HG02678 (cell line): ENCODE measurements around the gene C1orf116.

Source experiments
- ATAC-seq: cut with Tn5 transposase; IDR thresholded peaks from one replicate; pipeline ENCODE4 v1.9.1; 2021; ENCODE audit warnings: mild to moderate bottlenecking, moderate library complexity; ENCODE audit not compliant: unreplicated experiment

The C1orf116 gene

GRCh38 chr1:207032528-207033017, at the start of gene C1orf116:
Gene C1orf116 (minus strand): TSS chr1:207032756. CDS start chr1:207027598, 5,158 bp downstream.
- ATAC-seq = no peak

DNA sequence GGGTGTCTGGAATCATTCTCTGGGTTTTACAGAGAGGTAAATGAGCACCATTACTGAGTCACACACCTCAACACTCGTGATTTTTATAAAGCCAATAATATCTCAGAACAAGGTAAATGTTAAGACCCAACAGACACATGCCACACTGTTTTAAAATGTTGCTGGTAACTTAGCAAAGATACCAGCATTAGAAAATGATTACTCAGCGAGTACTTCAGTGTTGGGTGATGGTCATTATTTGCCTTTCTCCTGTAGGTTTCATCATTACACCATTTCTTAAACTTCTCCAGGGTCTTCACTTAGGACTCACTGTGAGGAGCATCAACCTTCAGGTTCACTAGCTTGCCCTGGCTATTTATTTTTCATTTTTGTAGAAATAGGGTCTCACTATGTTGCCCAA, 49.2 kb upstream of the C1orf116 start:
- ATAC-seq = no peak

- no peak for ATAC-seq
Measured at GRCh38 chr1:207081088-207081487, 48.5 kb upstream of the C1orf116 start.

DNA sequence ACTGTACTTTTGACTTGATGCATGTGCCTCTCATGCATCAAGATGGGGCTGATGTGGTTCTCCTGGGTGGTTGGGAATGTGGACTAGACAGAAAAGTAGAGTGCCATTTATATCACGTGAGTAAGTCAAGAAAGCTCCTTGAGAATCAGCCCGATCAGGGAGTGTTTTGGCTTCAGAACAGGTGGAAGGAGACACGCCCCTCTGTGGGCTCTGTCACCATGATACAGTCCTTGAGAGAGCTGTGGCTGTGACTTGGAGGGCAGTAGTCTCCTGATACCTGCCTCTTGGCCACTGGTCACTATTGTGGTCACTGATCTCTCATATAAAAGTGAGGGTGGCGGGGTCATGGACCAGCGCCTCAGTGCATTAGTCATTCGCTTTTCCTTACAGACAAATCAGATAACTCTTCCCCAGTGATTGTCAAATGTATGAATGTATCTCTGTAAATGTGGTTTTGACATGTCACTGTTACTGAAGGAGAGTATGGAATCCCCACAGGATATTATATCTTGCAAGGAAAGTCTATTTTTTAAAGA, 47.2 kb upstream of the C1orf116 start:
- no peak for ATAC-seq

DNA sequence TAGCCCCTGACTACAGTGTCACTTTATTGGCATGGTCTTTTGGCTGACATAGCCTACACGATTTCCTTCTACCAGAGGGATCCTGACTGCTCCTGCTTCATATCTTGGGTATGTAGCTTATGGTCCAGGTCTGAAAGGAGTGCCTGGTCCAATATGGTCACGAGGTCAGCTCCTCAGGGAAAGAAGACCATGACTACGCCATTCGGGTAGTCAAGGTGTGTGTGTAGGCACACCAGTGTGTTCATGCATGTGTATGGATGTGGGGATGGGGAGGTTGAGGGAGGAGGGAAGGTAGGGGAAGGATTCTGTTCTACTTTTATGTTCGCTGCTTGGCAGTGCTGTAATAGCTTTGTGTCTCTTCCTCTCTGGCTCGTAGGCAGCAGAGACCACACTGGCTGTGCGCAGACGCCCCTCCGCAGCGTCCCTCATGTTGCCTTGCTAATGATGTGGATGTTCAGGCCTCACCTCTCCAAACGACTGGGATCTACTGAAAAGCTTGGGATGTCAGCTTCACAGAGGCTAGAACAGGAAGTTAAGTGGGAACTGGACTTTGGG, 46.1 kb upstream of the C1orf116 start:
- no peak for ATAC-seq

DNA sequence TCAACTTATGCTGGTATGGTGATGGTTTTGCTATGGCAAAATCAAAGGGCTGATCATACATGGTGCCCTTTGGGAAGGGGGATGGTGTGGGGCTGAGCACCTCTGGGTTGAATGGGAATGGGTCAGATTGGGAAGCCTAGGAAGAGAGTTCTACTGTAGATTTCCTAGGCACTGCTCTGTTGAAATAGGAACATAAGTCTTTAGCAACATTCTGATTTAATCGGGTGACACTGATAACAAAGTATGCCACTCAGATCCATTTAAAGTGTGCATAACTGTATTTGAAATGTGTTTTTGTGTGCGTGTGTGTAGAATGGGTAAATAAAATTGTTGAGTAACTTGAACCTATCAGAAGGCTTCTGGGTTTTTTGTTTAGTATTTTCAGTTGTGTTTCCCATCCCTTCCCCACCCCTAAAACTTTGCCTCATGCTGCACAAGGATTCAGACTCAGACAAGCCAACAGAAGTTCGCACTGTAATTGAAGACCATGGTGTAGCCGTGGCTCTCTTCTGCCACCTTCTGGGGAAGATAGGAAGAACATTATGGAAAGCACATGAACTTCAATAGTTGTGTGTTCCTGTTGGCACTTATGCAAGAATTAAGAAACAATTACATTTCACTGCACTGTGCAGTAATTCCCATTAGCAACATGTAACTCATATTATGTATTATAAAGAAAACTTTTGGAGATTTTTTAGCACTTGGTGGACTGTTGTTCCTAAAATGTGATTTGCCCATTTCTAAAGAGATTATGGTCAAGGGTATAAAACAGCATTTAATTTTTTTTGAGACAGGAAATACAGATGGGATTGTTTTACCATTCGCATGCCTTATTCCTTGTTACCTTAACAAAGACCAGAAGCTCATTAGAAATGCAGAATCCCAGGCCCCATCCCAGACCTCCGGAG, 45.2 kb upstream of the C1orf116 start:
- ATAC-seq = peak; percentile 58

- ATAC-seq = no peak
Measured at GRCh38 chr1:207077012-207077411, 44.5 kb upstream of the C1orf116 start.

DNA sequence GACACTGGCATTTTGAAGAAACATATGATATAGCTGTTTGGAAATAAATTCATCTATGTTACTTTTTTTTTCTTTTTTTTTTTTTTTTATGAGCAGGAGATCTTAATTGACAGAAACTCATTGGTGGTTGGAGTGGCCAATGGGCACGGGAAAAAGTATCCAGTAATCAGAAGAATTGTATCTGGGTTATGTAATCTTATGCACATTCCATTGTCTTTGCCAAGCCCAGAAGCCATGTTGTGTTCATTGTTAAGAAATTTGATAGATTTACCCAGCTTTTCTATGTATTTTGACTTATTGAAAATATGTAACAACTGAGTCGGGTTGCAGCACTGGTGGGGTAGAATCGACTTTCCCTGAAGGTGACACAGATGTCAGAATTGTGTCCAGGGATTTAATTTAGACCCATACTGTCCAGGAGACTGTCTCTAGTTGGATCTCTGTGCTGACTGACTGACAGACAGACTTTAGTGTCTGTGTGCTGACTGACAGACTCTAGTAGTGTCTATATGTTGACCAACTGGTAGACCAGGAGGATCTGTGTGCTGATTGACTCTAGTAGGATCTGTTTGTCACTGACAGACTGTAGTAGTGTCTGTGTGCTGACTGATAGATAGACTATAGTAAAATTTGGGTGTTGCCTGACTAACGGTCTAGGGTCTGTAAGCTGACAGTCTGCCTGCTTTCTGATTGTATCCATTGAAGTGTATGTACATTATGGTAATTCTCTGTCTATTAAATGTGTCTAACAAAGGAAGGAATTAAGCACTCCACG, 43.8 kb upstream of the C1orf116 start:
- ATAC-seq = no peak

- no peak for ATAC-seq
Measured at GRCh38 chr1:207073906-207074820, 41.6 kb upstream of the C1orf116 start.

DNA sequence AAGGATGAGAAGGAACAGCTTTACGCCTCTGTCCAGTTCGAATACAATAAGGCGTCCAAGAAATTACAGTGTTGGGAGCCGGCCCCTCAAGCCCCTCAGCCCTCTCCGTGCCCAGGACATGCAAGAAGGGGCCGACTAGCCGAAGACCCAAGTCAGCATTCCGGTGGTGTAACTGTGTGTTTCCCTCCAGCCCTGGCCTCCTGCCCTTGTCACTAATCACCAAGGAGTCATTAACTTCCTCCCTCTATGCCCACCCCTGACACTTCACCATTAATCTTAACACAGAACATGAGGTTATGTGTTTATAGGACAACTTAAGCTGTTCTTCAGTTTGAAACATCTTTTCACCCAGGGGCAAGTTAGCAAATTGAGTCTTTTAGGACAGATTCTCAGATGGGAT, 39.7 kb upstream of the C1orf116 start:
- no peak for ATAC-seq

DNA sequence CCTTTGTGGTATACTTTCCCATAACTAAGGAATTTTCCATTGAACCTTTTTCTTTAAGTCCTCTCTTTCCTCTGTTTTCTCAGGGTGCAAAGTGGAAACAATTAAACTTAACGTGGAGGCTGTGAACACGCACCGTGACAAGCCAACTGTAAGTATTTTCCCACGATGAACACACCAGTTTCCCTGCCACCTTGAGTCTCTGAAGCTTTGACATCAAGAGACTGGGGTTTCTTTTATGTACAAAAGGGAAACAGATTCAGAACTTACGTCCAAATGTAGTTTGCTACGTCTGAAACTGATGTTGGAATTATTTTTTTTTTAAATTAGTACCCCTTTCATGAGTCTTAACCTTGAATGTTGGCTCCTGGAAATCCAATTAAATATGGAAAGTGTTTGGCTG, 38.9 kb upstream of the C1orf116 start:
- no peak for ATAC-seq

- ATAC-seq = no peak
Measured at GRCh38 chr1:207070811-207071210, 38.3 kb upstream of the C1orf116 start.

DNA sequence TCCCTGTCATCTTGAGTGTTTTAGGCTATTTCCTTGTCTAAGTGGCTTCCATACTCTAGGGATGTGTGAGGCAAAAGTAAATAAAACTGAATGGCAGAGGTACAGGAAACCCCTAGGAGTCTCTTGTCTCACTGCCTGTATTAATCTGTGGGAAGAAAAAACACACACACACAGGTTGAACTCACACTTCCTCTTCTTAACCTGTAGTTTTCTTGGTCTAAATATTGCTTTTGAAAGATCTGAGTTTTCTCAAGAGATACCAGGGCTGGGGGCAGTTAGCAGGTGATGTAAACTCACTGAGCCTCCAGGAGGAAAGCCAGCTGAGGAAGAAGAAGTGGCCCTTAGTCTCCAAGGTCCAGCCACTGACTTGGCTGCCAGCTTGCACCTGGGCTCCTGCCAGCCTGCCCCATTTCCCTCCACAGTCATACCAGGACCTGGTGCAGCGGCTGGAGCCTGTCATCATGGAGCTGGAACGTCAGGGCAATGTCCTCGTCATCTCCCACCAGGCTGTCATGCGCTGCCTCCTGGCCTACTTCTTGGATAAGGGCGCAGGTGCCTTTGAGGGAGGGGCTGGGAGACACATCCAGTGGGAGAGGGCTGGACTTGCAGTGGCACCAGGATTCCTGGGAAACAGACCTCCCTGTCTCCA, 37.4 kb upstream of the C1orf116 start:
- ATAC-seq = no peak

GRCh38 chr1:207069061-207069460, 36.5 kb upstream of the C1orf116 start:
- no peak for ATAC-seq

DNA sequence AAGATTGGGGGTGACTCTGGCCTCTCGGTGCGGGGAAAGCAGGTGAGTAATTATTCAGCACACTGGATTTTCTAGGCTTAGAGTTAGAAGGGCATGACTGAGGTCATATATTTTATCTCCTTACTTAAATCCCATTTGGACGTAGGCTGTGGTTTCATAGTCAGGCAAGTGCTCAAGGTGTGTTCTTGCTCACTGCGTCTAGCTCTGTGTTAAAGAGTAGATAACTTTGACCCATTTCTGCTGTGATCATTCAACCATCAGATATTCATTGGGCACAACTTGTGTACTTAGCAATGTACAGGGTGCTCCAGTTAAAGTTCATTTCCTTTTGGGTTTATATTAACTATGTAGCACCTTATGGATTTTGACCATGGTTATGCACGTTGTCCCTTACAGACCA, 35.1 kb upstream of the C1orf116 start:
- ATAC-seq = no peak

DNA sequence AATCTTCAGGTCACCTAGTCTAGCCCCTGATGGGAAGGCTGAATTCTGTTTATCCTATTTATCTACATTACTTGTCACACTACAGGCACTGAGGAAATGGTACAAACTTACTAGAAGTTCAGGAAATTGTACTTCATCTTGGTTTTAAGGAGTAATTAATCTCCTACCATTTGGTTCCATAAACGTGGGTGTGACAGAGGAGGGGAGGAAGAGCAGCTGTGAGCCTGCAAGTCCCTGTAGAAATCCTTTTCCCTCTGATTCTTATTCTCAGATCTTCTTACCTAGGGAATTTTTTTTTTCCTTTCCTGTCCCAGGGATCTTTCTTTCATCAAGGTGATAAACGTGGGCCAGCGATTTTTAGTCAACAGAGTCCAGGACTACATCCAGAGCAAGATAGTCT, 34.6 kb upstream of the C1orf116 start:
- no peak for ATAC-seq

GRCh38 chr1:207064561-207064960, 32.0 kb upstream of the C1orf116 start:
- ATAC-seq = no peak

GRCh38 chr1:207063014-207063413, 30.5 kb upstream of the C1orf116 start:
- ATAC-seq = no peak

DNA sequence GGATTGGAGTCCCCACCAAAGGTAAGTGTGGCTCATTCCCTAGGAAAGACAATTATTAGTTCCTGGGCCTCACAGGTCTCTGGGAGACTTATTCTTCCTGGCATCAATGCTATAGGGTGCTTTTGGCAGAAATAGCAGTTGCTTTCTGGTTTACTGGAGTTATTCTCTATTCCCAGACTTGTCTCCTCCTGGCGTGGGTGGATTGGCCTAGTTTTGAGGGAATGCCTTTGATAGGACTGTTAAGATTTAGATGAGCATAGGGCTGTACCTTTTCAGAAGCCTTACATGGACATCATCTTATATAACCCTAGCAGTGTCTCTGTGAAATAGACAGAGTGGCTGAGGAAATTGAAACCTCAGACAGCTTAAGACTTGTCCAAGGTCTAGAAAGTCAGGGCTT, 29.5 kb upstream of the C1orf116 start:
- ATAC-seq = no peak

- no peak for ATAC-seq
Measured at GRCh38 chr1:207060596-207060995, 28.0 kb upstream of the C1orf116 start.
